Measurements from ENCODE around the gene GRM5.

- TF ChIP-seq POLR2AphosphoS5 (IDR thresholded peaks at IDR 0.05; ENCODE audit: low read depth, low read length) = no peak
- no peak for TF ChIP-seq POLR2A (IDR thresholded peaks at IDR 0.05; ENCODE audit: low read depth, low read length)
These were observed 557.9 kb downstream of the GRM5 start for GRCh38 chr11:88507771-88508417.
